Common myeloid progenitor, CD34-positive (primary cell): Measurements from ENCODE around the gene LUM.
A peak's percentile ranks its signal among the peaks of the same experiment; 100 is the strongest.

ENCODE experiments used
- CTCF ChIA-PET: fragments of 350-600 bp; sonication (Branson Sonifier 250); formaldehyde crosslinking; loops from one replicate; lab custom pipeline; 2021; ENCODE audit warnings: antibody characterized with exemption; lab: Charles Lee
- POLR2A ChIA-PET: fragments of 350-600 bp; sonication (Branson Sonifier 250); formaldehyde crosslinking; loops from one replicate; lab custom pipeline; 2021; ENCODE audit warnings: antibody characterized with exemption; lab: Charles Lee
- DNase-seq, 3 donors: peaks; one replicate each; pipeline versions ENCODE4 v3.0.0 to v3.0.0-alpha.2; 2013
- H3K27ac ChIP-seq, 2 experiments: 1 replicate in 1 of 2; 2 replicates in 1 of 2; pipeline ENCODE4 v1.7.0; 2013; ENCODE audit warnings: inconsistent platforms in 2 of 2, low read length in 2 of 2, mild to moderate bottlenecking in 2 of 2, low read depth in 1 of 2, moderate library complexity in 1 of 2; ENCODE audit not compliant: severe bottlenecking in 2 of 2, insufficient read depth in 1 of 2, poor library complexity in 1 of 2
- H3K27me3 ChIP-seq, 5 experiments: replicated peaks in 2 of 5; 1 replicate in 3 of 5; 2 replicates in 2 of 5; pipeline versions ENCODE4 v1.6.1 to v1.7.0; 2013; ENCODE audit warnings: low read length in 4 of 5, mild to moderate bottlenecking in 2 of 5, moderate library complexity in 2 of 5, inconsistent platforms in 1 of 5; ENCODE audit not compliant: insufficient read depth in 5 of 5, control insufficient read depth in 4 of 5
- H3K36me3 ChIP-seq, 4 experiments: 1 replicate in 2 of 4; 2 replicates in 2 of 4; pipeline versions ENCODE4 v1.6.1 to v1.7.0; 2013; ENCODE audit warnings: low read length in 3 of 4, control low read depth in 1 of 4, mild to moderate bottlenecking in 1 of 4; ENCODE audit not compliant: control insufficient read depth in 4 of 4, insufficient read depth in 4 of 4
- H3K4me1 ChIP-seq, 4 experiments: 1 replicate in 3 of 4; 2 replicates in 1 of 4; pipeline versions ENCODE4 v1.6.1 to v1.7.1; 2013; ENCODE audit warnings: low read length in 3 of 4, mild to moderate bottlenecking in 3 of 4, control low read depth in 1 of 4, inconsistent platforms in 1 of 4, moderate library complexity in 1 of 4; ENCODE audit not compliant: control insufficient read depth in 4 of 4, insufficient read depth in 4 of 4; ENCODE audit errors: control extremely low read depth in 1 of 4
- H3K4me3 ChIP-seq, 7 experiments: 1 replicate in 4 of 7; 2 replicates in 3 of 7; pipeline versions ENCODE4 v1.5.1 to v1.7.0; 2013; ENCODE audit warnings: mild to moderate bottlenecking in 7 of 7, low read length in 6 of 7, moderate library complexity in 6 of 7, inconsistent platforms in 2 of 7, low read depth in 2 of 7, control low read depth in 1 of 7; ENCODE audit not compliant: insufficient read depth in 4 of 7, control insufficient read depth in 1 of 7; ENCODE audit errors: extremely low read depth in 1 of 7
- H3K9me3 ChIP-seq, 5 experiments: 1 replicate in 4 of 5; 2 replicates in 1 of 5; pipeline versions ENCODE4 v1.6.1 to v1.7.1; 2013; ENCODE audit warnings: low read length in 4 of 5, mild to moderate bottlenecking in 2 of 5, inconsistent platforms in 1 of 5, low read depth in 1 of 5, moderate library complexity in 1 of 5; ENCODE audit not compliant: control insufficient read depth in 4 of 5, insufficient read depth in 2 of 5; ENCODE audit errors: control extremely low read depth in 1 of 5
- WGBS: methylation state at CpG from one replicate; pipeline ENCODE4 v1.1.5; 2013; ENCODE audit not compliant: insufficient coverage; 5-methylcytosine and 5-hydroxymethylcytosine counted together

LUM gene

GRCh38 chr12:91053951-91054715 lies 57.2 kb downstream of the LUM start:
- Histone ChIP-seq H3K27me3 (no peaks in the 10 kb centered on the region), H3K27ac (no peak overlapping the region), H3K9me3 (no peaks in the 10 kb centered on the region), H3K4me1 (no peaks in the 10 kb centered on the region), H3K36me3 (no peaks in the 10 kb centered on the region), H3K4me3 (no peak overlapping the region)
- DNase-seq: peak; percentile 46 to 76 (median 66)
- ChIA-PET CTCF (no interaction called here), POLR2A (no interaction called here)
- 100% methylated on average over 2 of the region's 4 CpGs for WGBS
